ENCODE data around the gene TIMP2. TPM values are rescaled to one million over a fixed set of nuclear protein-coding genes. Genes with fewer than 3 reads are reported as not detected.

TIMP2 gene
- total and polyA plus RNA-seq, 2 of the 4 experiments (the other 2 are of a cell fraction): 43.9 to 416 TPM

DNA sequence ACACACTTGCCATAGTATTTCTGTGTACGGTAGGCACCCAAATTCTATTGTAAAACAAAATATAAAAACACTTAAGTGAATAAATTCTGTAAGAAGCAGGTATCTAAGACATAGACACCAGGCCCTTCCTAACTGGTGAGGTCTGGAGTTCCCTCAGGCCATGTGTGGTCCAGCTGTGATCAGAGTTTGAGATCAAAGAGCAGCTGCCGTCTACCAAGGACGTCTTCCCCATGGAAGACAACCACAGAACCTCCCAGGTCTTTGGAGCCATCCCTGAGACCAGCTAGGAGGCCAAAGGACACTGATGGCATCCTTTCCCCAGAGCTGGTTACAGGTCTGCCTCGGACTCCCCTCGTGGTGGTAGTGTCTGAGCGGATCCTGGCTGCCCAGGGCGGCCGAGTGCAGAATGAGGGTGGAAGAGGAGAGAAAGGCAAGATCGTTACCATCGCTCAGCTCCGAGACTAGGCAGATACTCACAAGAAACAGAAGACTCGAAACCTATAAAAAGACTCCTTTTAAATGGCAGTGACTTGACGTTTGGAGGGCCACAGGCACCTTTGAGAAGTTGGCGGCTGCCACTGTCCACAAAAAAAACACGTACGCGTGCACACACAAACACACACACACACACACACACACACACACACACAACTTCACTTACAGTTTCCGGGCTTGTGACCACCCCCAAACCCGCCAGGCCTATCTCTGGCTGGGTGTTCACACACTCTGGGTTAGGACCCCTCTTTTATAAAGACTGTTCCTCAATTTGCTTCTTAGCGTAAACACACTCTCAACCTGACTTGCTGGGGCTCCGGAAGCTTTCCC is 7.5 kb downstream of the TIMP2 start:
- Histone ChIP-seq H3K23ac (ENCODE audit: low read depth, low read length) (peak overlapping the region; percentile 42; the same call in 1 of the 2 replicates), H2BK120ac (ENCODE audit: low read depth, low read length) (no peak overlapping the region), H3K4ac (ENCODE audit: low read depth, low read length) (peak overlapping the region; percentile 37; the same call in 1 of the 2 replicates), H3K27ac (ENCODE audit: insufficient read depth, low read length) (no peak overlapping the region), H3K9ac (ENCODE audit: low read depth, low read length) (no peak overlapping the region), H2AK5ac (ENCODE audit: low read depth, low read length) (peak overlapping the region; percentile 43; the same call in 1 of the 2 replicates), H3K4me3 (ENCODE audit: insufficient read depth, low read depth, low read length) (no peak overlapping the region), H2AK9ac (replicated peaks; ENCODE audit: low read depth, low read length, poor library complexity) (no peak overlapping the region), H3K9me3 (ENCODE audit: control insufficient read depth, insufficient read depth, low read length) (no peaks in the 10 kb centered on the region), H3K56ac (ENCODE audit: extremely low read depth, insufficient read depth, low read length) (no peak overlapping the region), H4K20me1 (ENCODE audit: insufficient read depth, low read length) (peaks cover 91% of the 10 kb centered on the region), H2BK15ac (ENCODE audit: low read depth, low read length) (no peak overlapping the region), H3K36me3 (ENCODE audit: control insufficient read depth, insufficient read depth, low read length) (peaks cover 15% of the 10 kb centered on the region), H3K79me1 (ENCODE audit: low read depth in 1 of 2, low read length in 2 of 2) (peaks cover 4 to 82% of the 10 kb centered on the region in 2 experiments; a peak in 3 of 4 replicates), H3K27me3 (ENCODE audit: control insufficient read depth, insufficient read depth, low read length) (no peaks in the 10 kb centered on the region), H3K9me1 (ENCODE audit: insufficient read depth, low read length) (peaks cover 41% of the 10 kb centered on the region), H2BK5ac (ENCODE audit: low read depth, low read length, poor library complexity, severe bottlenecking) (no peak overlapping the region), H3K4me2 (ENCODE audit: low read depth, low read length) (no peak overlapping the region), H4K8ac (ENCODE audit: low read depth in 2 of 2, low read length in 2 of 2) (no peak overlapping the region), H3K18ac (ENCODE audit: low read depth, low read length) (no peak overlapping the region), H4K5ac (ENCODE audit: low read depth, low read length) (no peak overlapping the region), H2AFZ (replicated peaks; ENCODE audit: low read length, poor library complexity) (peak overlapping the region; percentile 63), H4K91ac (ENCODE audit: insufficient read depth, low read depth, low read length) (no peak overlapping the region), H3K4me1 (ENCODE audit: control insufficient read depth, insufficient read depth, low read length) (peaks cover 39% of the 10 kb centered on the region), H2BK20ac (ENCODE audit: low read depth, low read length) (no peak overlapping the region), H3K14ac (replicated peaks; ENCODE audit: low read depth, low read length) (no peak overlapping the region)
- in situ Hi-C loops (cut with MboI; ENCODE audit: low sequenced_read_pairs) (no loop called here), intact Hi-C loops (cut with micrococcal nuclease) (no loop called here), dilution Hi-C loops (cut with HindIII; ENCODE audit: low sequenced_read_pairs, unreplicated experiment) (no loop called here)
- TF ChIP-seq RFX5 (IDR thresholded peaks at IDR 0.05; ENCODE audit: low read depth, low read length): no peak
- ATAC-seq (ENCODE audit: low read depth): no peak
- ChIA-PET POLR2A (ENCODE audit: unreplicated experiment) (interaction anchor here (0.7 kb wide), 1 partner anchor 575 kb away, joined by 3 read pairs; no protein-coding TSS in a partner anchor), CTCF (interaction anchor here (0.7 kb wide), 1 partner anchor 54 kb away, joined by 3 read pairs; no protein-coding TSS in a partner anchor)
- BruUV-seq (replicated peaks): no TSS peak
- 74% methylated on average over 11 of the region's 21 CpGs; no CpG with 5 or more reads in 1 of the 2 experiments for WGBS, 2 experiments (ENCODE audit: extremely low coverage in 2 of 2, insufficient read length in 1 of 2)
- DNase-seq: no peak
